Neural cell (in vitro differentiated cells): Measurements from ENCODE around the gene ZNF3. TPM values are rescaled to one million over a fixed set of nuclear protein-coding genes. Genes with fewer than 3 reads are reported as not detected.

Experiments
- H2AFZ ChIP-seq: fragments of 200-600, 300-800 bp; sonication (generic), shearing (Covaris generic); 2 replicates; pipeline ENCODE4 v1.6.0; 2014; ENCODE audit warnings: low read depth, mild to moderate bottlenecking, antibody characterized with exemption, low read length, moderate library complexity
- H3F3A ChIP-seq: fragments of 200-600 bp; shearing (Covaris generic); 2 replicates; pipeline ENCODE4 v1.6.1; 2016; ENCODE audit warnings: mild to moderate bottlenecking, moderate library complexity, mixed read lengths, antibody characterized with exemption, low read length; ENCODE audit not compliant: insufficient read depth, poor library complexity, severe bottlenecking
- H3K27ac ChIP-seq: fragments of 200-600, 300-800 bp; sonication (generic), shearing (Covaris generic); 2 replicates; pipeline ENCODE4 v1.5.1; 2014; ENCODE audit warnings: mild to moderate bottlenecking, low read length, moderate library complexity
- H3K27me3 ChIP-seq: fragments of 300-800, 200-600 bp; sonication (generic), shearing (Covaris generic); 2 replicates; pipeline ENCODE4 v1.6.0; 2014; ENCODE audit warnings: mild to moderate bottlenecking, low read depth, low read length, moderate library complexity; ENCODE audit not compliant: insufficient read depth
- H3K36me3 ChIP-seq: fragments of 300-800, 200-600 bp; sonication (generic), shearing (Covaris generic); 2 replicates; pipeline ENCODE4 v1.5.1; 2014; ENCODE audit warnings: mild to moderate bottlenecking, antibody characterized with exemption, low read length, moderate library complexity; ENCODE audit not compliant: insufficient read depth
- H3K4me2 ChIP-seq: fragments of 300-800, 200-600 bp; sonication (generic), shearing (Covaris generic); 2 replicates; pipeline ENCODE4 v1.6.0; 2014; ENCODE audit warnings: mild to moderate bottlenecking, low read length
- H3K4me3 ChIP-seq: fragments of 300-800, 200-600 bp; sonication (generic), shearing (Covaris generic); 2 replicates; pipeline ENCODE4 v1.5.1; 2014; ENCODE audit warnings: mild to moderate bottlenecking, low read length, moderate library complexity
- H3K79me2 ChIP-seq: fragments of 200-600 bp; shearing (Covaris generic); replicated peaks from 2 replicates; pipeline ENCODE4 v1.6.0; 2014; ENCODE audit warnings: mild to moderate bottlenecking, low read length, moderate library complexity; ENCODE audit not compliant: insufficient read depth
- H3K9ac ChIP-seq: fragments of 300-800, 200-600 bp; sonication (generic), shearing (Covaris generic); 2 replicates; pipeline ENCODE4 v1.6.1; 2016; ENCODE audit warnings: mild to moderate bottlenecking, low read length, mixed read lengths
- H3K9me2 ChIP-seq: fragments of 200-600 bp; shearing (Covaris generic); 2 replicates; pipeline ENCODE4 v1.6.1; 2016; ENCODE audit warnings: mild to moderate bottlenecking, low read length, mixed read lengths; ENCODE audit not compliant: insufficient read depth
- H3K9me3 ChIP-seq: fragments of 200-600, 300-800 bp; sonication (generic), shearing (Covaris generic); 2 replicates; pipeline ENCODE4 v1.6.1; 2016; ENCODE audit warnings: mild to moderate bottlenecking, mixed run types, low read length, moderate library complexity, mixed read lengths
- H4K20me1 ChIP-seq: fragments of 200-600 bp; shearing (Covaris generic); 2 replicates; pipeline ENCODE4 v1.6.1; 2016; ENCODE audit warnings: mild to moderate bottlenecking, mixed run types; ENCODE audit not compliant: insufficient read depth
- EP300 ChIP-seq: fragments of 450-650 bp; conservative IDR thresholded peaks from 2 replicates; pipeline ENCODE4 v1.6.1; 2014; ENCODE audit warnings: antibody characterized with exemption, mild to moderate bottlenecking, moderate library complexity; ENCODE audit not compliant: poor library complexity, severe bottlenecking
- EZH2 ChIP-seq: fragments of 200-600, 300-800 bp; shearing (Covaris generic), sonication (generic); IDR thresholded peaks from 2 replicates; pipeline ENCODE4 v1.6.1; 2014; ENCODE audit warnings: antibody characterized with exemption, low read length, borderline replicate concordance, mild to moderate bottlenecking; ENCODE audit not compliant: insufficient read depth, poor library complexity, severe bottlenecking
- MXI1 ChIP-seq: fragments of 450-650 bp; conservative IDR thresholded peaks from 2 replicates; pipeline ENCODE4 v1.6.1; 2014; ENCODE audit warnings: antibody characterized with exemption, mild to moderate bottlenecking; ENCODE audit not compliant: poor library complexity, severe bottlenecking
- POLR2AphosphoS5 ChIP-seq: IDR thresholded peaks from 2 replicates; pipeline ENCODE4 v1.6.1; 2012
- RAD21 ChIP-seq: fragments of 450-650 bp; conservative IDR thresholded peaks from 2 replicates; pipeline ENCODE4 v1.6.1; 2014; ENCODE audit warnings: antibody characterized with exemption, mild to moderate bottlenecking, moderate library complexity
- SMC3 ChIP-seq: fragments of 450-650 bp; conservative IDR thresholded peaks from 2 replicates; pipeline ENCODE4 v1.6.1; 2014; ENCODE audit warnings: antibody characterized with exemption, mild to moderate bottlenecking, moderate library complexity; ENCODE audit not compliant: poor library complexity
- TAF1 ChIP-seq: IDR thresholded peaks from 2 replicates; pipeline ENCODE4 v1.6.1; 2012; ENCODE audit warnings: low read depth
- polyA plus RNA-seq: library from polyadenylated mRNA; depleted of rRNA; stranded (reverse); fragments of >200 nt; gene quantifications from 2 replicates; pipeline ENCODE4 v1.2.3, GENCODE V29; 2014
- TF ChIP-seq, protein P1 (sequence below): fragments of 450-650 bp; IDR thresholded peaks from 2 replicates; pipeline ENCODE4 v1.5.1; 2014; ENCODE audit warnings: antibody characterized with exemption, mild to moderate bottlenecking, moderate library complexity; ENCODE audit not compliant: poor library complexity, severe bottlenecking
- TF ChIP-seq, protein P2 (sequence below): IDR thresholded peaks from 2 replicates; pipeline ENCODE4 v1.6.1; 2012; ENCODE audit warnings: borderline replicate concordance

Gene ZNF3
- polyA plus RNA-seq, 1 donor from 2014 or later = 57.2 TPM

DNA sequence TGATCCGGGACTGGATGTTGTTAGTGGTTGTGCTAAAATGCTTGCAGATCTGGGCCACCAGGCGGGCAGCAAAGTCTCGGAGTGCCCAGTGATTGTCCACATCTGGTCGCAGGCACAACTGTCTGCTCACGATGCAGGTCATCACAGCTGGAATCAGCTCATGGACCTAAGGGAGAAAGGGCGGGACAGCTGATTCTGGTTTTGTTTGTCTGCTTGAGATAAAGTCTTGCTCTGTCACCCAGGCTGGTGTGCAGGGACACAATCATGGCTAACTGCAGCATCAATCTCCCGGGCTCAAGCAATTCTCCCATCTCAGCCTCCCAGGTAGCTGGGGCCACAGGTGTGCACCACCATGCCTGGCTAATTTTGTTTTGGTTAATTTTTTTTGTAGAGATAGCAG, 29.6 kb upstream of the ZNF3 start:
- Histone ChIP-seq H3K4me2 (no peak overlapping the region), H3K27me3 (no peaks in the 10 kb centered on the region), H3K36me3 (no peaks in the 10 kb centered on the region), H3K9ac (no peak overlapping the region), H3K79me2 (no peaks in the 10 kb centered on the region), H4K20me1 (no peaks in the 10 kb centered on the region), H3K4me3 (no peak overlapping the region), H3K9me2 (no peaks in the 10 kb centered on the region), H3F3A (no peaks in the 10 kb centered on the region), H3K9me3 (no peaks in the 10 kb centered on the region), H3K27ac (no peak overlapping the region), H2AFZ (no peak overlapping the region)
- TF ChIP-seq SMC3 (no peak), EP300 (no peak), MXI1 (no peak), TAF1 (no peak), POLR2AphosphoS5 (no peak), RAD21 (no peak), EZH2 (no peak)
- TF ChIP-seq, protein P1, sequence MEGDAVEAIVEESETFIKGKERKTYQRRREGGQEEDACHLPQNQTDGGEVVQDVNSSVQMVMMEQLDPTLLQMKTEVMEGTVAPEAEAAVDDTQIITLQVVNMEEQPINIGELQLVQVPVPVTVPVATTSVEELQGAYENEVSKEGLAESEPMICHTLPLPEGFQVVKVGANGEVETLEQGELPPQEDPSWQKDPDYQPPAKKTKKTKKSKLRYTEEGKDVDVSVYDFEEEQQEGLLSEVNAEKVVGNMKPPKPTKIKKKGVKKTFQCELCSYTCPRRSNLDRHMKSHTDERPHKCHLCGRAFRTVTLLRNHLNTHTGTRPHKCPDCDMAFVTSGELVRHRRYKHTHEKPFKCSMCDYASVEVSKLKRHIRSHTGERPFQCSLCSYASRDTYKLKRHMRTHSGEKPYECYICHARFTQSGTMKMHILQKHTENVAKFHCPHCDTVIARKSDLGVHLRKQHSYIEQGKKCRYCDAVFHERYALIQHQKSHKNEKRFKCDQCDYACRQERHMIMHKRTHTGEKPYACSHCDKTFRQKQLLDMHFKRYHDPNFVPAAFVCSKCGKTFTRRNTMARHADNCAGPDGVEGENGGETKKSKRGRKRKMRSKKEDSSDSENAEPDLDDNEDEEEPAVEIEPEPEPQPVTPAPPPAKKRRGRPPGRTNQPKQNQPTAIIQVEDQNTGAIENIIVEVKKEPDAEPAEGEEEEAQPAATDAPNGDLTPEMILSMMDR = no peak
- TF ChIP-seq, protein P2, sequence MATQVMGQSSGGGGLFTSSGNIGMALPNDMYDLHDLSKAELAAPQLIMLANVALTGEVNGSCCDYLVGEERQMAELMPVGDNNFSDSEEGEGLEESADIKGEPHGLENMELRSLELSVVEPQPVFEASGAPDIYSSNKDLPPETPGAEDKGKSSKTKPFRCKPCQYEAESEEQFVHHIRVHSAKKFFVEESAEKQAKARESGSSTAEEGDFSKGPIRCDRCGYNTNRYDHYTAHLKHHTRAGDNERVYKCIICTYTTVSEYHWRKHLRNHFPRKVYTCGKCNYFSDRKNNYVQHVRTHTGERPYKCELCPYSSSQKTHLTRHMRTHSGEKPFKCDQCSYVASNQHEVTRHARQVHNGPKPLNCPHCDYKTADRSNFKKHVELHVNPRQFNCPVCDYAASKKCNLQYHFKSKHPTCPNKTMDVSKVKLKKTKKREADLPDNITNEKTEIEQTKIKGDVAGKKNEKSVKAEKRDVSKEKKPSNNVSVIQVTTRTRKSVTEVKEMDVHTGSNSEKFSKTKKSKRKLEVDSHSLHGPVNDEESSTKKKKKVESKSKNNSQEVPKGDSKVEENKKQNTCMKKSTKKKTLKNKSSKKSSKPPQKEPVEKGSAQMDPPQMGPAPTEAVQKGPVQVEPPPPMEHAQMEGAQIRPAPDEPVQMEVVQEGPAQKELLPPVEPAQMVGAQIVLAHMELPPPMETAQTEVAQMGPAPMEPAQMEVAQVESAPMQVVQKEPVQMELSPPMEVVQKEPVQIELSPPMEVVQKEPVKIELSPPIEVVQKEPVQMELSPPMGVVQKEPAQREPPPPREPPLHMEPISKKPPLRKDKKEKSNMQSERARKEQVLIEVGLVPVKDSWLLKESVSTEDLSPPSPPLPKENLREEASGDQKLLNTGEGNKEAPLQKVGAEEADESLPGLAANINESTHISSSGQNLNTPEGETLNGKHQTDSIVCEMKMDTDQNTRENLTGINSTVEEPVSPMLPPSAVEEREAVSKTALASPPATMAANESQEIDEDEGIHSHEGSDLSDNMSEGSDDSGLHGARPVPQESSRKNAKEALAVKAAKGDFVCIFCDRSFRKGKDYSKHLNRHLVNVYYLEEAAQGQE = no peak

DNA sequence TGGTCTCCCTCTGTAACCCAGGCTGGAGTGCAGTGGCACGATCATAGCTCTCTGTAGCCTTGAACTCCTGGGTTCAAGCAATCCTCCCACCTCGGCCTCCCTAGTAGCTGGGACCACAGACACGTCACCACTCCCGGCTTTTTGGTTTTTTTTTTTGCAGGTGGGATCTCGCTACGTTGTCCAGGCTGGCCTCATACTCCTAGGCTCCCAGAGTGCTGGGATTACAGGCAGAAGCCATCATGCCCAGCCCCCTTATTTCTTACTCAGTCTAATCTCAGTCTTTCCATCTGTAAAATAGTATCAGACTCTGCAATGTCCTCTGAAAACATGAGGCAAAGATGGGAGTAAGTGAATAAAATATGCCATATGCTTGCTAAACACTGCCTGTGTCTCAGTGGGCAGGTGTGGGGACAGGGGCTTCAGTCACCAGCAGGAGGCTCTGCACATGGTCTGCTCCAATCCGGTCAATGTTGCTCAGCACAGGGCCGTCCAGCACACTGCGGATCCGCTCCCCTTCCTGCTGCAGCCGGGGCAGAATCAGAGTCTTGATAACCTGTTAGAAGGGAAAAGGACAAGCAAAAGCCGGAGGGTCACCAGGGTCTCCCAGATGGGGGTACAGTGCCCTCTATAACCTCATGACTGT, 28.1 kb upstream of the ZNF3 start:
- Histone ChIP-seq H3K79me2 (no peaks in the 10 kb centered on the region), H3K4me2 (no peak overlapping the region), H3K4me3 (no peak overlapping the region), H2AFZ (no peak overlapping the region), H4K20me1 (no peaks in the 10 kb centered on the region), H3K27me3 (no peaks in the 10 kb centered on the region), H3K27ac (no peak overlapping the region), H3K9ac (no peak overlapping the region), H3K9me3 (no peaks in the 10 kb centered on the region), H3F3A (no peaks in the 10 kb centered on the region), H3K9me2 (no peaks in the 10 kb centered on the region), H3K36me3 (no peaks in the 10 kb centered on the region)
- TF ChIP-seq RAD21 = no peak
- no peak for TF ChIP-seq EZH2
- TF ChIP-seq TAF1 = no peak
- no peak for TF ChIP-seq MXI1
- TF ChIP-seq, protein P2 = no peak
- TF ChIP-seq SMC3 = no peak
